ENCODE measurements around the gene PHKG1.
"Not testable (repeated sequence)": the region's sequence is repeated elsewhere in the genome, so short reads cannot be mapped to it uniquely, and the experiment has no call there.

DNA sequence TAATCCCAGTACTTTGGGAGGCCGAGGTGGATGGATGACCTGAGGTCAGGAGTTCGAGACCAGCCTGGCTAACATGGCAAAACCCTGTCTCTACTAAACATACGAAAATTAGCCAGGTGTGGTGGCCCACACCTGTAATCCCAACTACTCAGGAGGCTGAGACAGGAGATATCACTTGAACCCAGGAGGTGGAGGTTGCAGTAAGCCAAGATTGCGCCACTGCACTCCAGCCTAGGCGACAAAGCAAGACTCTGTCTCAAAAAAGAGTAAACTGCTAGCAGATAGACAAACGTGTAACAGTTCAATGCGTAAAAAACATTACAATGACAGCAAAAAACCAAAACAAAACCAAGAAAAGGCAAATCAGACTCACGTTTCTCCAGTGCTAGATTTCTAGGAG lies 61.2 kb downstream of the PHKG1 start:
- TF ChIP-seq, protein P1, sequence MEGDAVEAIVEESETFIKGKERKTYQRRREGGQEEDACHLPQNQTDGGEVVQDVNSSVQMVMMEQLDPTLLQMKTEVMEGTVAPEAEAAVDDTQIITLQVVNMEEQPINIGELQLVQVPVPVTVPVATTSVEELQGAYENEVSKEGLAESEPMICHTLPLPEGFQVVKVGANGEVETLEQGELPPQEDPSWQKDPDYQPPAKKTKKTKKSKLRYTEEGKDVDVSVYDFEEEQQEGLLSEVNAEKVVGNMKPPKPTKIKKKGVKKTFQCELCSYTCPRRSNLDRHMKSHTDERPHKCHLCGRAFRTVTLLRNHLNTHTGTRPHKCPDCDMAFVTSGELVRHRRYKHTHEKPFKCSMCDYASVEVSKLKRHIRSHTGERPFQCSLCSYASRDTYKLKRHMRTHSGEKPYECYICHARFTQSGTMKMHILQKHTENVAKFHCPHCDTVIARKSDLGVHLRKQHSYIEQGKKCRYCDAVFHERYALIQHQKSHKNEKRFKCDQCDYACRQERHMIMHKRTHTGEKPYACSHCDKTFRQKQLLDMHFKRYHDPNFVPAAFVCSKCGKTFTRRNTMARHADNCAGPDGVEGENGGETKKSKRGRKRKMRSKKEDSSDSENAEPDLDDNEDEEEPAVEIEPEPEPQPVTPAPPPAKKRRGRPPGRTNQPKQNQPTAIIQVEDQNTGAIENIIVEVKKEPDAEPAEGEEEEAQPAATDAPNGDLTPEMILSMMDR (conservative IDR thresholded peaks at IDR 0.05): not testable (repeated sequence)
- TF ChIP-seq ZFX (IDR thresholded peaks at IDR 0.05): not testable (repeated sequence)
